NCI-H82 (cell line): ENCODE measurements around the gene CFAP58.

Experiments used
- DNase-seq: peaks from one replicate; lab custom pipeline; 2025; lab: John Stamatoyannopoulos, UW

CFAP58 gene

GRCh38 chr10:104353325-104354048 is at the start of gene CFAP58:
CFAP58 (plus strand) TSS chr10:104353833; CDS start chr10:104353898, 65 bp downstream.
- peak; percentile 95 for DNase-seq

- DNase-seq, result no peak
Observed at GRCh38 chr10:104304356-104304745, 49.3 kb upstream of the CFAP58 start.

GRCh38 chr10:104304927-104305326 is 48.7 kb upstream of the CFAP58 start:
- no peak for DNase-seq

- no peak for DNase-seq
Observed at GRCh38 chr10:104306897-104307296, 46.7 kb upstream of the CFAP58 start.

GRCh38 chr10:104307576-104308438 is 45.8 kb upstream of the CFAP58 start:
- DNase-seq, result no peak

- no peak for DNase-seq
Observed at GRCh38 chr10:104308439-104308903, 45.2 kb upstream of the CFAP58 start.

- DNase-seq, result no peak
Observed at GRCh38 chr10:104309980-104310978, 43.4 kb upstream of the CFAP58 start.

GRCh38 chr10:104311184-104311720 is 42.4 kb upstream of the CFAP58 start:
- DNase-seq, result no peak

GRCh38 chr10:104314591-104315485 is 38.8 kb upstream of the CFAP58 start:
- DNase-seq, result no peak

- DNase-seq, result no peak
Observed at GRCh38 chr10:104315486-104315921, 38.1 kb upstream of the CFAP58 start.

GRCh38 chr10:104316321-104317099 is 37.1 kb upstream of the CFAP58 start:
- peak; percentile 46 for DNase-seq

- DNase-seq, result peak; percentile 42
Observed at GRCh38 chr10:104317269-104317710, 36.3 kb upstream of the CFAP58 start.

- no peak for DNase-seq
Observed at GRCh38 chr10:104317726-104318299, 35.8 kb upstream of the CFAP58 start.

- DNase-seq, result no peak
Observed at GRCh38 chr10:104318326-104318725, 35.3 kb upstream of the CFAP58 start.

- DNase-seq, result no peak
Observed at GRCh38 chr10:104318810-104319741, 34.6 kb upstream of the CFAP58 start.

- no peak for DNase-seq
Observed at GRCh38 chr10:104321226-104321625, 32.4 kb upstream of the CFAP58 start.

- no peak for DNase-seq
Observed at GRCh38 chr10:104321725-104322415, 31.8 kb upstream of the CFAP58 start.
